ENCODE results near the gene BMPR2. TPM values are rescaled to one million over a fixed set of nuclear protein-coding genes. Genes with fewer than 3 reads are reported as not detected.
"Not testable (repeated sequence)": the region's sequence is repeated elsewhere in the genome, so short reads cannot be mapped to it uniquely, and the experiment has no call there.

BMPR2 gene
- total RNA-seq, 6 experiments from 2014 or later = 50.5 to 59.4 (median 56.4) TPM

DNA sequence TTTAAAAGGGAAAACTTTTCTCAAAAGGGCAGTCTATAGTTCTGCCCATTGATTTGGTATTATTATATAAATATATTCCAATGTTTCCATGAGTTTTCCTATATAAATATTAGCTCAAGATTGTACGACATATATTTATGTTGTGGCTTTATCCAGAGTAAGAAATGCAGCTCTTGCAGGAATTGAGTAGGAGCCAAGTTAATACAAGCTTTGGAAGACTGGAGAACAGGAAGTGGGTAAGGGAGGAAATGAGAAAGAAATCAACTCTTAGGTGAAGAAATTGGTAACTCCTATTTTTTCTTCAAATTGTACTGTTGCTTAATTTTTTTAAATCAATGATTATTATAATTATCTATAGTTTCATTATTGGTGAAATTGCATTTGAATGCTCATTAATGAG is 153.3 kb downstream of the BMPR2 start:
- H3K4me3 Mint-ChIP-seq = no peak overlapping the region
- peak; percentile 7 for DNase-seq
- peaks cover 3% of the 10 kb centered on the region for H3K27me3 Mint-ChIP-seq (ENCODE audit: insufficient read depth)
- H3K27ac Mint-ChIP-seq = no peak overlapping the region
- peaks cover 22% of the 10 kb centered on the region for H3K4me1 Mint-ChIP-seq (ENCODE audit: low read depth)
- H3K36me3 Mint-ChIP-seq (ENCODE audit: low read depth) = peaks cover 14% of the 10 kb centered on the region
- no peaks in the 10 kb centered on the region for H3K9me3 Mint-ChIP-seq
- TF ChIP-seq, protein P1, sequence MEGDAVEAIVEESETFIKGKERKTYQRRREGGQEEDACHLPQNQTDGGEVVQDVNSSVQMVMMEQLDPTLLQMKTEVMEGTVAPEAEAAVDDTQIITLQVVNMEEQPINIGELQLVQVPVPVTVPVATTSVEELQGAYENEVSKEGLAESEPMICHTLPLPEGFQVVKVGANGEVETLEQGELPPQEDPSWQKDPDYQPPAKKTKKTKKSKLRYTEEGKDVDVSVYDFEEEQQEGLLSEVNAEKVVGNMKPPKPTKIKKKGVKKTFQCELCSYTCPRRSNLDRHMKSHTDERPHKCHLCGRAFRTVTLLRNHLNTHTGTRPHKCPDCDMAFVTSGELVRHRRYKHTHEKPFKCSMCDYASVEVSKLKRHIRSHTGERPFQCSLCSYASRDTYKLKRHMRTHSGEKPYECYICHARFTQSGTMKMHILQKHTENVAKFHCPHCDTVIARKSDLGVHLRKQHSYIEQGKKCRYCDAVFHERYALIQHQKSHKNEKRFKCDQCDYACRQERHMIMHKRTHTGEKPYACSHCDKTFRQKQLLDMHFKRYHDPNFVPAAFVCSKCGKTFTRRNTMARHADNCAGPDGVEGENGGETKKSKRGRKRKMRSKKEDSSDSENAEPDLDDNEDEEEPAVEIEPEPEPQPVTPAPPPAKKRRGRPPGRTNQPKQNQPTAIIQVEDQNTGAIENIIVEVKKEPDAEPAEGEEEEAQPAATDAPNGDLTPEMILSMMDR (IDR thresholded peaks at IDR 0.05) = no peak

DNA sequence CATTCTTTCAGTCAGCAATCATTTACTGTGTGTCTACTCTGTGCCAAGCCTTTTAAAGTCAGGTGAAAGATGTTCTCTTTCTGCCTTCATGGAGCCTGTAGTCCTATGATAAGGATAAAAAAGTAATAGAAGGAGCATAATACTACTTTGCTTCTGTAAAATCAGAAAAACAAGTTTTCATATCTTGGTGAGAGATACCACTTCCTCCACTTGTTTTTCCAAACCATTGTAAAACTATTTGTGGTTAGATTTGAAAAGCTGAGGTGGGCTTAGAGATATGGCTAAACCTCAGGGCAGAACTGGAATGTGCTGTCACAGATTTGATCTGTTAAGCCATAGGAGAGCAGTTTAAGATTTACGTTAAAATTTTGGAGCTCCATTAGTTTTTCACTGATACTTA is 153.9 kb downstream of the BMPR2 start:
- Mint-ChIP-seq H3K27ac (no peak overlapping the region), H3K9me3 (no peaks in the 10 kb centered on the region), H3K4me1 (ENCODE audit: low read depth) (peaks cover 22% of the 10 kb centered on the region), H3K36me3 (ENCODE audit: low read depth) (peaks cover 14% of the 10 kb centered on the region), H3K27me3 (ENCODE audit: insufficient read depth) (peaks cover 3% of the 10 kb centered on the region), H3K4me3 (no peak overlapping the region)
- no peak for DNase-seq
- TF ChIP-seq, protein P1 (IDR thresholded peaks at IDR 0.05) = no peak

DNA sequence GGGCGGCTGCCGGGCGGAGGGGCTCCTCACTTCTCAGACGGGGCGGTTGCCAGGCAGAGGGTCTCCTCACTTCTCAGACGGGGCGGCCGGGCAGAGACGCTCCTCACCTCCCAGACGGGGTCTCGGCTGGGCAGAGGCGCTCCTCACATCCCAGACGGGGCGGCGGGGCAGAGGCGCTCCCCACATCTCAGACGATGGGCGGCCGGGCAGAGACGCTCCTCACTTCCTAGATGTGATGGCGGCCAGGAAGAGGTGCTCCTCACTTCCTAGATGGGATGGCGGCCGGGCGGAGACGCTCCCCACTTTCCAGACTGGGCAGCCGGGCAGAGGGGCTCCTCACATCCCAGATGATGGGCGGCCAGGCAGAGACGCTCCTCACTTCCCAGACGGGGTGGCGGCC is 159.2 kb downstream of the BMPR2 start:
- H3K4me1 Mint-ChIP-seq (ENCODE audit: low read depth); H3K36me3 Mint-ChIP-seq (ENCODE audit: low read depth); H3K27ac Mint-ChIP-seq; H3K27me3 Mint-ChIP-seq (ENCODE audit: insufficient read depth); DNase-seq; H3K9me3 Mint-ChIP-seq; H3K4me3 Mint-ChIP-seq: not testable (repeated sequence)

DNA sequence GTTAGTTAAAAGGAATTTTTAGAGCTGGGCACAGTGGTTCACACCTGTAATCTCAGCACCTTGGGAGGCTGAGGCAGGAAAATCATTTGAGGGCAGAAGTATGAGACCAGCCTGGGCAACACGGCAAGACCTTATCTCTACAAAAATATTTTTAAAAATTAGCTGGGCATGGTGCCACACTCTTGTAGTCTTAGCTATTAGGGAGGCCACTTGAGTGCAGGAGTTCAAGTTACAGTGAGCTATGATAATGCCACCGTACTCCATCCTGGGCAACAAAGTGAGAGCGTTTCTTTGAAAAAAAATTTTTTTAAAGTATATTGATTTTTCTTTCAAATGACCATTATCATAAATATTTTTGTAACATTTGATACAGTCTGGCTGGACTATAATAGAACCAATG is 165.0 kb downstream of the BMPR2 start:
- H3K27me3 Mint-ChIP-seq (ENCODE audit: insufficient read depth) = no peaks in the 10 kb centered on the region
- H3K4me3 Mint-ChIP-seq = no peak overlapping the region
- DNase-seq = no peak
- no peak overlapping the region for H3K27ac Mint-ChIP-seq
- TF ChIP-seq, protein P1 (IDR thresholded peaks at IDR 0.05) = no peak
- no peaks in the 10 kb centered on the region for H3K36me3 Mint-ChIP-seq (ENCODE audit: low read depth)
- no peaks in the 10 kb centered on the region for H3K9me3 Mint-ChIP-seq
- no peaks in the 10 kb centered on the region for H3K4me1 Mint-ChIP-seq (ENCODE audit: low read depth)

DNA sequence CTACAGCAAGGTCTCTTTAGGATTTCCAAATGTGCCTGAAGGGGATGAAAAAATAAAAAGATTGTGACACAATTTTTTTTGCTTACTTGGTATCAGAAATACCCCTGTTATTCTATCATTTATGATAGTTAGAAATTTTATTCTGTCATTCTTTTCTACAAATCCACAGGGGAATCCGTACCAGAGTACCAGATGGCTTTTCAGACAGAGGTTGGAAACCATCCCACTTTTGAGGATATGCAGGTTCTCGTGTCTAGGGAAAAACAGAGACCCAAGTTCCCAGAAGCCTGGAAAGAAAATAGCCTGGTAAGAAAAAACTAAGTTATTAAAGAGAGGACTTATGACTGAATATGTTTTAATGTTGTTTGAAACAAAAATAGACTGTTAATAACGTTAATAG is 166.0 kb downstream of the BMPR2 start:
- no peaks in the 10 kb centered on the region for H3K36me3 Mint-ChIP-seq (ENCODE audit: low read depth)
- no peaks in the 10 kb centered on the region for H3K27me3 Mint-ChIP-seq (ENCODE audit: insufficient read depth)
- no peaks in the 10 kb centered on the region for H3K4me1 Mint-ChIP-seq (ENCODE audit: low read depth)
- no peak overlapping the region for H3K4me3 Mint-ChIP-seq
- H3K9me3 Mint-ChIP-seq = no peaks in the 10 kb centered on the region
- TF ChIP-seq, protein P1 (IDR thresholded peaks at IDR 0.05) = no peak
- DNase-seq = no peak
- H3K27ac Mint-ChIP-seq = no peak overlapping the region

DNA sequence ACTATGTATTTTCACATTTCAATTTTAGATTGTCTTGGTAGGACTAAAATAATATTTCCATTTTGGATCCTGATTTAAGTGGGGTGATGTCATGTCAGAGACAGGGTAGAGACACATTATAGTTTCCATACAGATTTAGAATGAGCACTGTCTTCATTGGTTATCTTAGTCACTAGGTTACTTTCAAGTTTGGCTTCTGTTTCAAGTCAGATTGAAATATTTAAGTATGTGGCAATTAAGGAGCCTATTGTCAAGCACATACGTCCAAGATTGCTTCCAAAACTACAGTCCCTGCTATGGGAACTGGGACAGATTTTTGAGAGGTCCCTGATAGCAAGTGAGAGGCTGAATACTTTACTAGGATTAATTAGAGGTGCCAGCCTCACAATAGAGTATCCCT is 169.4 kb downstream of the BMPR2 start:
- Mint-ChIP-seq H3K9me3 (no peaks in the 10 kb centered on the region), H3K27me3 (ENCODE audit: insufficient read depth) (no peaks in the 10 kb centered on the region), H3K4me3 (no peak overlapping the region), H3K36me3 (ENCODE audit: low read depth) (no peaks in the 10 kb centered on the region; the same call in 1 of the 2 replicates), H3K4me1 (ENCODE audit: low read depth) (no peaks in the 10 kb centered on the region; the same call in 1 of the 2 replicates), H3K27ac (no peak overlapping the region)
- DNase-seq = no peak
- TF ChIP-seq, protein P1 (IDR thresholded peaks at IDR 0.05) = no peak

All from HFFc6 (cell line).